ENCODE data around the gene GPA33.

The GPA33 gene

DNA sequence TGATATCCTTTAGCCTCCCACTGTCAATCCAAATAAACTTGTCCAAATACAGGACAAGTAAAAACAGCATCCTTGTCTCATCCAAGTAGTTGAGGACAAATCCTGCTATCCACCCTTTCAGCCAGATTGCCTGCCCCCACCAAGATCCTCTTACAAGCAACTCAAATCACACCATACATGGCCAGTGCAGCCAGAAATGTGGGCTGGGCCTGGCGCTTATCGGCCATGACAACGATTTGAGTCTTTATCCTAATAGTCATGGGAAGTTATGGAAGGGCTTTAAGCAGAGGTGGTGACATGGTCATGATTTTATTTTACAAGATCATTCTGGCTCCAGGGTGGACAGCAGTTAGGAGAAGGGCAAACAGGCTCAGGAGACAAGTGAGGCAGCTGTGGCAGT, 6.3 kb downstream of the GPA33 start:
- DNase-seq = peak; percentile 48

GRCh38 chr1:167083066-167083665, 7.0 kb downstream of the GPA33 start:
- DNase-seq = peak; percentile 31

- DNase-seq = peak; percentile 42
These were observed 7.6 kb downstream of the GPA33 start for GRCh38 chr1:167082511-167083027.

DNA sequence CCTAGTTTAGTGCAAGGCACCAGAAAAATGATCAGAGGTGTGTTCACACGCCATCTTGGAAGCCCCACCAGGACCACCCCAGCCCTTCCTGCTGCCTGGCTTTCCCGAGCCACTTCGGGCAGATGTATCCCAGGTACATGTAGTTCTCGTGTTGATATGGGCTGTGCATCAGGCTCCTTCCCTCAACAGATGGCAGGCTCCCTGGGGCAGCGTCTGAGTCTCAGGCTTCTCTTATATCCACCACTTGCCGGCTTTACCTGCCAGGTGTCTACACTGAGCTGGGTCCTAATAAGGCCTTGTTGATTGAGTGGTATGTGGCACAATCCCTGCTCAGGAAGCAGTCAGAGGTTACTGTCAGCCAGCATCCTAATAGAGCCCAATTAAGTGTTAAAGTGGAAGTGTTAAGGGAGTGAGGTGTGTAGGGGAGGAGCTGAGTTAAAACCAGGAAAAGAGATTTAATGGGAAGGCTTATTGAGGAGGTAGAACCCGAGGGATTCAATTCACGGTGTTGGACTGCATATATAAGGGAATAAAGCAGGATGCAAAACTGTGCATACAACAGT, 8.5 kb downstream of the GPA33 start:
- DNase-seq = peak; percentile 77

DNA sequence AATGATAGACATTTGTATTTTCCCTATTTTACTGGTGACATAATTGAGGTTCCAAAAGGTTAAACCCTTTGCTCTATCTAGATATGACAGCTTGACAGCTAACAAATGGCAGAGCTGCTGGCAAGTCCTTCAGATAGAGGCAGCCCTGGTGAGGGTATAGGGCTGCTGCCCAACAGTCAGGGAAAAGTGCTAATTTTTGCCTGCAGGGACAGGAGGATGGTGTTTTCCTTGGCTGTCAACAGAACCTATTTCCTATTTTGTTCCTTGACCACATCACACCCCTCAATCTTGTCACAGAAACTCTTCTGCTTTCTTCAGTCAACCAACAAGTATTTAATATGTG, 12.3 kb downstream of the GPA33 start:
- DNase-seq = no peak

GRCh38 chr1:167077128-167077867, 12.9 kb downstream of the GPA33 start:
- peak; percentile 32 for DNase-seq

DNA sequence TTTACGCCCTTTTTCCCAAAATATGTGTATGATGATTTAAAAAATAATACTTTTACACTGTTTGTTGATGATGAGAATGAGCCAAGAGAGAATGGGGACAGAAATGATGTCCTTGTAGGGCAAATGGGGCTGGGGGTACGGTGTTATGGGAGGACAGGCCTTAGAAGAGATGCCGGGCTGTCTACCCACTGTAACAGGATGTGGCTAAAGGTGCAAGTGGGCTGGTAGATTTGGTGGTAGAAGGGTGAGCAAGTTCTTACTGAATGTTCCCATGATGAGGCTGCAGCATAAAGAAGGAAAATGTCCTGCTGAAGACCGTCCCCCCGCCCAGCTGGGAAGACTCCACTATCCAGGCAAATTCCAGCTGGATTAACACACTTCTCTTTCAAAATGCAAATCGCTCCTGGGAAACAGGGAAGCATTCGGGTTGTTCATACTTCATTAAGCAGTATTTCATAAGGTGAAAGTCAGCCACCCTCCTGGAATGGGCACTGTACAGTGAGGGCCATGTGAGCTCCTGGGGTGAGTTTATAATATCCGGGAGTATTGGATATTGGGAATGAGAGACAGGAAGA, 14.0 kb downstream of the GPA33 start:
- no peak for DNase-seq

- DNase-seq = no peak
These were observed 18.9 kb downstream of the GPA33 start for GRCh38 chr1:167071286-167071685.

- DNase-seq = no peak
These were observed 21.4 kb downstream of the GPA33 start for GRCh38 chr1:167068761-167069160.

DNA sequence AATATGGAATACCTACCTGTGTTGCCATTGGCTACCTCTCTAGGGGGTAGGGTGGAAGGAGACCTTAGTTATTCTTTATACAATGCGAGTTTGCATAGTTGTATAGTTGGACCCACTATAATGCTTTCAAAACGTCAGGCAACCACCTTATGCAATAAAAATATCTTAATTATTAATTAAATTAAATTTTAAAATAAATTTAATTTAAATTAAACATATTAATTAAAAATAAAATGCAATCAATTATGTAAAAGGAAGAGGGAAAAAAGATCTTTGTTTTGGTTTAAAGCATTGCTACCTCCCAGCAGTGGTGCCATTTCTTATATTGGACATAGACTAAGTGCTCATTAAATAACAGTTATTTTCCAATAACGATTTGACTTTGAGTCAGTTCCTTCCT, 22.3 kb downstream of the GPA33 start:
- no peak for DNase-seq

GRCh38 chr1:167066333-167067122, 23.6 kb downstream of the GPA33 start:
- DNase-seq = peak; percentile 94

GRCh38 chr1:167065471-167065870, 24.7 kb downstream of the GPA33 start:
- DNase-seq = no peak

- no peak for DNase-seq
These were observed 25.6 kb downstream of the GPA33 start for GRCh38 chr1:167064621-167065020.

- DNase-seq = no peak
These were observed 29.1 kb downstream of the GPA33 start for GRCh38 chr1:167061073-167061464.

GRCh38 chr1:167060141-167061072, 29.8 kb downstream of the GPA33 start:
- DNase-seq = peak; percentile 47

DNA sequence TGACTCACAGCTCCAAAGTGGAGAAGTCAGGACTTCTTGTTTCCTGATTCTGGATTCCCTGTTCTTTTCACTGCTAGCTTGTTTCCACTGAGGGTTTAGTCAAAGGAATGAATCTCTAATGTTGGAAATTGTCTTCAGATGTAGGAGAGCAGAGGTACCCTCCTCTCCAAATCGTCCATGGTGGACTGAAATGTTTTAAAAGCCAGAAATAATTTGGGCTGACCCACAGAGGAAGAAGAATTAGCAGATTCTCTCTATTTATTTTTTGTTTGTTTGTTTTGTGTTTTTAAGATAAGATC, 30.4 kb downstream of the GPA33 start:
- DNase-seq = no peak

GRCh38 chr1:167059045-167059808, 30.9 kb downstream of the GPA33 start:
- DNase-seq = peak; percentile 85

- peak; percentile 90 for DNase-seq
These were observed 32.9 kb downstream of the GPA33 start for GRCh38 chr1:167057241-167057688.

- DNase-seq = peak; percentile 82
These were observed 33.5 kb downstream of the GPA33 start for GRCh38 chr1:167056529-167057231.

DNA sequence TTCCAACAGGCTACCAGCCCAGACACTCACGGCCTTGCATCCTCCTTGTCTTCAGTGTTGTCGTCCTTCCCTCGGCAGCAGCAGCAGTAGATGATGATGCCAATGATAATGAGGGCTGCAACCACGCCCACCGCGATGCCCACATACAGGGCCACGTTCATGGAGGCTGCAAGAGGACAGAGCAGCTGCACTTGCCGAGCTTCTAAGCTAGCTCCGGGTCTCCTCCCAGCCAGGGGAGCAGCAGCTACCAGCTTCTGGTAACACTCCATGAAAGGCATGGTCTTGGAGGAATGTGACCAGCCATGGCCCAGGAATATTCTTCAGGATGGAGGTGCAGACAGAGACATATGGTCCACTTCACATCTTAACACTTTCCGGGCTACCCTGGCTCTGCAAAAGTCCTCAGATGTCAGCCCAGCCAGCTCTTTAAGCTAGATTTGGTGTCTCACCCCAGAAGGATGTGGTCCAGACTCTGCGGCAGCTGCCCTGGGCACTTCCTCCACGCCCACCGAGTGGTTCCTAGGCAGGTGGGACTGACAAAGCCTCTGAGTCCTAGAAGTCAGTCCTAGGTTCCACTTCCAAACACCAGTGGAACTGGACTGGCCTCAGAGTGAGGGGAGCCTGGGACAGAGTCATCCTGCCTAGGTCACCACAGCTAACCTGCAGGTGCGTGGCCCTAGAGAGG, 35.1 kb downstream of the GPA33 start:
- DNase-seq = no peak

Measured in NCI-H82 (cell line).